K562 (cell line): ENCODE results near the gene NRP1.

Source experiments
- BACH1 ChIP-seq: fragments of 200-800 bp; sonication (Bioruptor generic); IDR thresholded peaks from 2 replicates; pipeline ENCODE4 v1.6.1; 2016; ENCODE audit warnings: missing genetic modification characterization, missing compliant biosample characterization
- ZNF561 ChIP-seq: fragments of 450-650 bp; formaldehyde crosslinking; conservative IDR thresholded peaks from 2 replicates; pipeline ENCODE4 v1.4.0; 2020; ENCODE audit warnings: mild to moderate bottlenecking, moderate library complexity

DNA sequence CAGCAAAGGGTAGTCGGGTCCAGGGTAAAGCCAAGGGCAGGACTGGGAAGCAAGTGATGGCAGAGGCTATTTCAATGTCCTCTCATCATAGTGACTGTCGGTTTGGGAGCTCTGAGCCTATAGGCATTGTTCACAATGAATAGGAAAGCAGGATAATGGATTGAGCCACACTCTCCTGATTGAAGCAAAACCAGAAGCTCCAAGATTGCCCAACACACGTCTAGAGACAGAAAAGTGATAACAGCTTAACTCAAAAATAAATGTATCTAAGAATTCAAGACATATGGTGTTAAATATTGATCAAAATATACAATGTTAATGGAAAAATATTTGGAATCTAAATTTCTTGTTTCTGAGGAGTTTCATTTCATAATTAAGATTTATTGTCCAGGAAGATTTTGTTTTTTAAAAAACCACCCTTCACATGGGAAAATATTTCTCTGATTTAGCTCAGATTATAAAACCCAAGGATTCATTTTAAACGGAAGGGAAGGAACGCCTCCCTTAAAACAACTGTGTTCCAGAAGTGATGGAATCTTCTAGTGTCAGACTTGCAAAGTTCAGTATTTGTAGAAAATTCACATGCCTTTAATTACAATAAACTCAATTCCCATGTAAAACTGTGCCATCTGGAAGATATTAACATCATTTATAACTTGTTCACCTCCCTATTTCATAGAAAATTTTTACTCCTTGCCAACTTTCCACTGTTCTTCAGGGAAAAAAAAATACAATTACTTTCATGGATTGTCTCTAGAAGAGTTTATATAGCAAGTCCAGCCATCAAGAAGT, 54.5 kb downstream of the NRP1 start:
- no peak for TF ChIP-seq ZNF561
- TF ChIP-seq BACH1, result no peak
